Mesendoderm (in vitro differentiated cells): ENCODE measurements around the gene UNCX.
A peak's percentile ranks its signal among the peaks of the same experiment; 100 is the strongest.

Experiments
- DNase-seq: peaks from one replicate; pipeline ENCODE4 v3.0.0; 2013
- H2AK5ac ChIP-seq: 2 replicates; pipeline ENCODE4 v1.6.1; 2013; ENCODE audit warnings: low read length, inconsistent platforms
- H2BK120ac ChIP-seq: 2 replicates; pipeline ENCODE4 v1.6.1; 2013; ENCODE audit warnings: low read depth, mild to moderate bottlenecking, low read length, moderate library complexity, mixed read lengths
- H2BK15ac ChIP-seq: replicated peaks from 2 replicates; pipeline ENCODE4 v1.6.1; 2013; ENCODE audit warnings: low read depth, mild to moderate bottlenecking, moderate library complexity
- H2BK5ac ChIP-seq: 2 replicates; pipeline ENCODE4 v1.6.1; 2013; ENCODE audit warnings: low read length, inconsistent platforms
- H3K18ac ChIP-seq: 2 replicates; pipeline ENCODE4 v1.6.1; 2013; ENCODE audit warnings: mild to moderate bottlenecking, low read length, mixed read lengths
- H3K23ac ChIP-seq: one replicate; pipeline ENCODE4 v1.6.1; 2013; ENCODE audit warnings: low read length
- H3K27ac ChIP-seq: 2 replicates; pipeline ENCODE4 v1.5.1; 2013; ENCODE audit warnings: low read depth, mild to moderate bottlenecking, inconsistent platforms, low read length, moderate library complexity
- H3K27me3 ChIP-seq: 2 replicates; pipeline ENCODE4 v1.6.1; 2013; ENCODE audit warnings: low read length, control low read depth, mild to moderate bottlenecking, inconsistent platforms; ENCODE audit not compliant: insufficient read depth, poor library complexity
- H3K36me3 ChIP-seq: 2 replicates; pipeline ENCODE4 v1.6.1; 2013; ENCODE audit warnings: low read length, inconsistent platforms; ENCODE audit not compliant: control insufficient read depth, insufficient read depth
- H3K4ac ChIP-seq: one replicate; pipeline ENCODE4 v1.6.1; 2013; ENCODE audit warnings: low read depth, mild to moderate bottlenecking, low read length, moderate library complexity
- H3K4me1 ChIP-seq: 2 replicates; pipeline ENCODE4 v1.6.1; 2013; ENCODE audit warnings: low read depth, low read length, inconsistent platforms; ENCODE audit not compliant: control insufficient read depth
- H3K4me2 ChIP-seq: 2 replicates; pipeline ENCODE4 v1.6.1; 2013; ENCODE audit warnings: low read length
- H3K4me3 ChIP-seq: 2 replicates; pipeline ENCODE4 v1.5.1; 2013; ENCODE audit warnings: mild to moderate bottlenecking, low read length
- H3K56ac ChIP-seq: one replicate; pipeline ENCODE4 v1.6.1; 2013; ENCODE audit warnings: low read length
- H3K79me1 ChIP-seq: 2 replicates; pipeline ENCODE4 v1.6.1; 2013; ENCODE audit warnings: low read length, inconsistent platforms
- H3K79me2 ChIP-seq: 2 replicates; pipeline ENCODE4 v1.6.1; 2013; ENCODE audit warnings: mild to moderate bottlenecking, low read length; ENCODE audit not compliant: control insufficient read depth, insufficient read depth
- H3K9ac ChIP-seq: 2 replicates; pipeline ENCODE4 v1.6.1; 2013; ENCODE audit warnings: low read length, inconsistent platforms
- H4K5ac ChIP-seq: one replicate; pipeline ENCODE4 v1.6.1; 2013; ENCODE audit warnings: low read length
- H4K8ac ChIP-seq: one replicate; pipeline ENCODE4 v1.6.1; 2013; ENCODE audit warnings: low read depth, mild to moderate bottlenecking, control low read depth, low read length, moderate library complexity
- WGBS: extraction: QIAGEN DNeasy Blood & Tissue Kit; methylation state at CpG from one replicate; pipeline ENCODE4 v1.1.7; 2013; ENCODE audit warnings: low lambda C conversion rate, missing lambda C conversion rate; ENCODE audit not compliant: insufficient coverage; ENCODE audit errors: extremely low coverage; 5-methylcytosine and 5-hydroxymethylcytosine counted together

Gene UNCX

GRCh38 chr7:1240517-1241257 is 8.0 kb downstream of the UNCX start:
- H3K23ac ChIP-seq = no peak overlapping the region
- H3K79me1 ChIP-seq = no peaks in the 10 kb centered on the region
- peak; percentile 58 for DNase-seq
- no peaks in the 10 kb centered on the region for H3K36me3 ChIP-seq
- no CpG with 5 or more reads among the region's 40 CpGs for WGBS
- H3K79me2 ChIP-seq = no peaks in the 10 kb centered on the region
- no peak overlapping the region for H3K9ac ChIP-seq
- H3K27me3 ChIP-seq = peaks cover 93% of the 10 kb centered on the region
- no peak overlapping the region for H2AK5ac ChIP-seq
- H3K18ac ChIP-seq = no peak overlapping the region
- H4K8ac ChIP-seq = no peak overlapping the region
- no peak overlapping the region for H3K4ac ChIP-seq
- H3K27ac ChIP-seq = no peak overlapping the region
- H3K56ac ChIP-seq = no peak overlapping the region
- no peak overlapping the region for H3K4me3 ChIP-seq
- H2BK15ac ChIP-seq = no peak overlapping the region
- no peak overlapping the region for H2BK5ac ChIP-seq
- peak overlapping the region; percentile 20 for H3K4me2 ChIP-seq
- no peak overlapping the region for H4K5ac ChIP-seq
- H3K4me1 ChIP-seq = no peaks in the 10 kb centered on the region
- H2BK120ac ChIP-seq = no peak overlapping the region

DNA sequence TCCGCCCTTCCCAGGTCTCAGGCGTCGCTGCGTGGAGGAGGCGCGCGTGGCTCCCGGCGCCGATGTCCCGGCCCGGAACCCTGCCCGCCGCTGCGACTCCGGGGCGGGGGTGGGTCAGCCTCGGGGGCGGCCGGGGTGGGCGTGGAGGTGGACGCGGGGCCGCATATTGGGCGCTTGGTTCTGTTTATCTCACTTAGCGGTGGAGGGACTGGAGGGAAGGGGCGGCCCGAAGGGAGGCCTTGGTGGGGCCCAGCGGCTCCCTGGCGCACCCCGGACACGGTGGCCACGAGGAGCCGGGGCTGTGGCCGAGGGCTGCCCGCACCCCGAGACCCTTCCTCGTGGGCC is 8.6 kb downstream of the UNCX start:
- H3K27ac ChIP-seq = no peak overlapping the region
- no peak overlapping the region for H2BK120ac ChIP-seq
- H3K23ac ChIP-seq = no peak overlapping the region
- H3K18ac ChIP-seq = peak overlapping the region; percentile 4
- no peak for DNase-seq
- no peak overlapping the region for H4K5ac ChIP-seq
- no peaks in the 10 kb centered on the region for H3K36me3 ChIP-seq
- H3K4me1 ChIP-seq = no peaks in the 10 kb centered on the region
- no CpG with 5 or more reads among the region's 38 CpGs for WGBS
- no peaks in the 10 kb centered on the region for H3K79me2 ChIP-seq
- no peak overlapping the region for H4K8ac ChIP-seq
- H3K9ac ChIP-seq = no peak overlapping the region
- H3K56ac ChIP-seq = no peak overlapping the region
- H2AK5ac ChIP-seq = no peak overlapping the region
- H3K4me2 ChIP-seq = no peak overlapping the region
- no peak overlapping the region for H3K4me3 ChIP-seq
- no peak overlapping the region for H3K4ac ChIP-seq
- no peaks in the 10 kb centered on the region for H3K79me1 ChIP-seq
- no peak overlapping the region for H2BK15ac ChIP-seq
- no peak overlapping the region for H2BK5ac ChIP-seq
- H3K27me3 ChIP-seq = peaks cover 92% of the 10 kb centered on the region

DNA sequence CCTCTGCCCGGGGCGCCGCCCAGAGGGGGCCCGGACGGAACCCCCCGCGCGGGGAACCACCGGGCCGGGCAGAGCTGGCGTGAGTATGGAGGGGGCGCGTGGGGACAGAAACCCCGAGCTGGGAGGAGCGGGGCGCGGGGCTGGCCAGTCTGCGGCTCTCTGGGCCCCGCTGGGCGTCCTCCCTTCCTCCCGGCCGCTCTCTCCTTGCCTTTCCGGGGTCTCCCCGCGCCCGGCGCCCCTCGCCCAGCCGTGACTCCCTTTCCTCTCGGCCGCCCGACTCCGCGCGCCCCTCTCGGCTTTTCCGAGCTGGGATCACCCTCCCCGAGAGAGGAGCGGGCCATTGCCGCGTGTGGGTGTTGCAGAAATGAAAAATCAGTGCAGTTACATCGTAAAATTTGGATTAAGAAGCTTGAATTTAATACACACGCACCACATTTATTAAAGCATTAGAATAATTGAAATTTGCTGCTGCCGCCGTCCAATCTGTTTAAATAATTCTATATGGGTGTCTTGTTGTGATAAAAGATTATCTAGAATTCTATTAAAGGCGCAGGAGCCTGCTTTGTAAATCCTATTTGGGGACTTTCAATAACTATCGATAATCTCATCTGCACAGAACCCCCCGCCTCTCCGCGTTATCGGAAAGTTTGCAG is 9.1 kb downstream of the UNCX start:
- no CpG with 5 or more reads among the region's 51 CpGs for WGBS

GRCh38 chr7:1242256-1242605 is 9.6 kb downstream of the UNCX start:
- no peak overlapping the region for H3K18ac ChIP-seq
- H2BK15ac ChIP-seq = no peak overlapping the region
- WGBS = no CpG with 5 or more reads among the region's 33 CpGs
- no peaks in the 10 kb centered on the region for H3K36me3 ChIP-seq
- H3K79me2 ChIP-seq = no peaks in the 10 kb centered on the region
- H3K4me2 ChIP-seq = no peak overlapping the region
- no peak overlapping the region for H3K56ac ChIP-seq
- H2AK5ac ChIP-seq = no peak overlapping the region
- H3K4ac ChIP-seq = no peak overlapping the region
- no peak overlapping the region for H2BK120ac ChIP-seq
- no peak overlapping the region for H3K23ac ChIP-seq
- H3K4me3 ChIP-seq = no peak overlapping the region
- H4K5ac ChIP-seq = no peak overlapping the region
- no peak overlapping the region for H4K8ac ChIP-seq
- peaks cover 93% of the 10 kb centered on the region for H3K27me3 ChIP-seq
- H2BK5ac ChIP-seq = no peak overlapping the region
- no peaks in the 10 kb centered on the region for H3K4me1 ChIP-seq
- H3K79me1 ChIP-seq = no peaks in the 10 kb centered on the region
- no peak overlapping the region for H3K9ac ChIP-seq
- H3K27ac ChIP-seq = no peak overlapping the region
- DNase-seq = no peak

More for the DNA sequence above, 9.1 kb downstream of the UNCX start:
- H3K4me3 ChIP-seq = no peak overlapping the region
- no peaks in the 10 kb centered on the region for H3K79me1 ChIP-seq
- H3K56ac ChIP-seq = no peak overlapping the region
- no peak overlapping the region for H2AK5ac ChIP-seq
- H2BK15ac ChIP-seq = no peak overlapping the region
- H3K9ac ChIP-seq = no peak overlapping the region
- H4K8ac ChIP-seq = no peak overlapping the region
- no peak overlapping the region for H3K27ac ChIP-seq
- no peak for DNase-seq
- peaks cover 93% of the 10 kb centered on the region for H3K27me3 ChIP-seq
- no peak overlapping the region for H3K4ac ChIP-seq
- H3K23ac ChIP-seq = no peak overlapping the region
- no peak overlapping the region for H3K4me2 ChIP-seq
- no peak overlapping the region for H2BK120ac ChIP-seq
- H2BK5ac ChIP-seq = no peak overlapping the region
- H3K4me1 ChIP-seq = no peaks in the 10 kb centered on the region
- peak overlapping the region; percentile 4 for H3K18ac ChIP-seq
- H3K79me2 ChIP-seq = no peaks in the 10 kb centered on the region
- H4K5ac ChIP-seq = no peak overlapping the region
- no peaks in the 10 kb centered on the region for H3K36me3 ChIP-seq

GRCh38 chr7:1242606-1243289 is 10.1 kb downstream of the UNCX start:
- no peak overlapping the region for H3K9ac ChIP-seq
- H3K79me2 ChIP-seq = no peaks in the 10 kb centered on the region
- no peak overlapping the region for H4K5ac ChIP-seq
- no peak overlapping the region for H3K4me2 ChIP-seq
- no peaks in the 10 kb centered on the region for H3K79me1 ChIP-seq
- no peak overlapping the region for H3K4ac ChIP-seq
- no peak overlapping the region for H2AK5ac ChIP-seq
- no peak overlapping the region for H3K56ac ChIP-seq
- H3K27ac ChIP-seq = no peak overlapping the region
- H3K23ac ChIP-seq = no peak overlapping the region
- H3K36me3 ChIP-seq = no peaks in the 10 kb centered on the region
- no peak overlapping the region for H4K8ac ChIP-seq
- H3K4me1 ChIP-seq = no peaks in the 10 kb centered on the region
- WGBS = no CpG with 5 or more reads among the region's 53 CpGs
- DNase-seq = peak; percentile 57
- no peak overlapping the region for H3K18ac ChIP-seq
- peaks cover 93% of the 10 kb centered on the region for H3K27me3 ChIP-seq
- H2BK15ac ChIP-seq = no peak overlapping the region
- no peak overlapping the region for H3K4me3 ChIP-seq
- H2BK5ac ChIP-seq = no peak overlapping the region
- H2BK120ac ChIP-seq = no peak overlapping the region
